K562 (cell line): ENCODE data around the gene SLC25A26.

Experiments used
- MYBL2 ChIP-seq, 2 experiments: fragments of 450-650 bp in 1 of 2; sonication (generic) in 1 of 2; formaldehyde crosslinking in 1 of 2; IDR thresholded peaks; 2 replicates each; pipeline versions ENCODE4 v1.6.1 to v1.8.1; 2017 to 2022; ENCODE audit warnings: borderline replicate concordance in 1 of 2, inconsistent platforms in 1 of 2, low read depth in 1 of 2, mild to moderate bottlenecking in 1 of 2, missing genetic modification reagents in 1 of 2, moderate library complexity in 1 of 2
- U2AF2 ChIP-seq: fragments of 200-400 bp; formaldehyde crosslinking; optimal IDR thresholded peaks from 2 replicates; pipeline ENCODE3; 2017; ENCODE audit warnings: low read depth, mild to moderate bottlenecking, low read length
- ZNF24 ChIP-seq: fragments of 450-650 bp; IDR thresholded peaks from 2 replicates; pipeline ENCODE4 v1.6.1; 2016

GRCh38 chr3:66181764-66182163, 39.0 kb upstream of the SLC25A26 start:
- TF ChIP-seq ZNF24 (no peak), U2AF2 (no peak), MYBL2 (IDR thresholded peaks at IDR 0.05; ENCODE audit: low read depth) (no peak), MYBL2 (CRISPR knock-in tag; IDR thresholded peaks at IDR 0.05; ENCODE audit: borderline replicate concordance) (no peak)
